HG03045 (cell line): ENCODE measurements around the gene JAML.

Experiments used
- ATAC-seq: cut with Tn5 transposase; IDR thresholded peaks from one replicate; pipeline ENCODE4 v1.9.1; 2021; ENCODE audit warnings: mild to moderate bottlenecking, moderate library complexity; ENCODE audit not compliant: unreplicated experiment

The JAML gene

DNA sequence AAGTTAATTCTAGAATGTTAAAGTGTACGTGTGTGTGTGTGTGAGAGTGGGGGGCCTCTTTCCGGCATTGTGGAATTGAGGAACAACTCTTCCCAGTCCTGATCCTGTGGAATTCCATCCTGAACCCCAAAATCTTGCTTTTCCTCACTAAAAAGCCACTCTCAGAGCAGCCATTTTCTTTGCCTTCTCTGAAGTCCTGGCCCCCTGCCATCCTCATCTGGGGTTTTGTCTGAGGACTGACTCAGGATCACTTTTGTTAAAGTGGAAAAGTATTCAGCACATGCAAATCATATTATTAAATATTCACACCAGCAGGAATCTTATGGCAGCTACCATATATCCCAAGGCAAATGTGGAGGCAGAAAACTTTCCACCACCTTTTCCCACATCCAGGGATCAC is 76.0 kb downstream of the JAML start:
- no peak for ATAC-seq

DNA sequence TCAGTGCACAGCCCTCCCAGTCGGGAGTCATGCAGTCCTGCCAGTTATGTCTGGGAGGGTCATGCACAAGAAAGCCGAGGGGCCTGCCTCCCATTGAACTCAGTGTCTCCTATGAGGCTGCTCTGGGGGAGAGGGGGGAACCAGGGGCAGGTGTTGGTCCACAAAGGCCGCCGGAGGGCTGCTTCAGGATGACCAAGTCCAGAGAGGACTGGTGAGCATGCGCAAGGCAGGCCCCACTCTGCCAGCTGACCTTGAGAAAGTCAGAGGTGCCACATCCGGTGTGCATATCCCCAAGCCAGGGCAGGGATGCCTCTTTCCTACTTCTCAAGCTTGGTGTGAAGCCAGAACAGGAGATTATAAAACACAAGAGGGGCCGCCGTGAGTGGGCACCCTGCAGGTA is 76.6 kb downstream of the JAML start:
- no peak for ATAC-seq

DNA sequence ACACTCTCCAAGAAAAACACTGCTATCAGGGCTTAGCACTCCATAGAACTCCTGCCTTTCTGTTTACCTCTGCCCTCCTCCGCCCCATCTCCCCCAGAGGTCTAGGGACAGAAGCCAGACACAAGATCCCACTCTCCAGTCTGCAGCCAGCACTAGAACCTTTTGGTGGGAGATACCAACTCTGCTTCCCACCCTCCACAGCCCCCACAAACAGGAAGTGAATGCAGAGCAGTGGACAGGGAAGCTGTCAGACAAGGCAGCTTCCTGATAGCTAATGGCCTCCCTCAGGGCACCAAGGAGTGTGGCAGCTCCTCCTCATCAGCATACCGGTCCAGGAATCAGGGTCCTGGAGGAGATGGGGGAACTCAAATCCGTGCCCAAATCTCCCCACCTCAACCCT is 77.3 kb downstream of the JAML start:
- no peak for ATAC-seq

DNA sequence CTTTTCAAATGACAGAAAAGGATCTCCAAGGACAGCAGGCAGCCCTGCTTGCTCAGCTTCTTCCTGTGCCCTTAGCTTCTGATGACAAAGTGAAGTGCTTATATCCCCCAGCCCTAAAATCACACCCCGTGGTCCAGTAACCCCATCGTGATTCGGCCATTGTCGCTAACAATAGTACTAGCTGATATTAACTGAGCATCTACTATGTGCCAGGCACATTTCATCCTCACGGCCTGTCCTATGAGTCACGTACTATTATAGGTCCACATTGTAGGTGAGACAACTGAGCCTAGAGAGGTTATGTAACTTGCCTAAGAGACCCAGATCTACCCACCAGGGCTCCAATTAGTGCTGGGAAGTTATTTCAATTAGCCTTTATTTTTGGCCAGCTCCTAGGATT is 78.3 kb downstream of the JAML start:
- ATAC-seq, result no peak

DNA sequence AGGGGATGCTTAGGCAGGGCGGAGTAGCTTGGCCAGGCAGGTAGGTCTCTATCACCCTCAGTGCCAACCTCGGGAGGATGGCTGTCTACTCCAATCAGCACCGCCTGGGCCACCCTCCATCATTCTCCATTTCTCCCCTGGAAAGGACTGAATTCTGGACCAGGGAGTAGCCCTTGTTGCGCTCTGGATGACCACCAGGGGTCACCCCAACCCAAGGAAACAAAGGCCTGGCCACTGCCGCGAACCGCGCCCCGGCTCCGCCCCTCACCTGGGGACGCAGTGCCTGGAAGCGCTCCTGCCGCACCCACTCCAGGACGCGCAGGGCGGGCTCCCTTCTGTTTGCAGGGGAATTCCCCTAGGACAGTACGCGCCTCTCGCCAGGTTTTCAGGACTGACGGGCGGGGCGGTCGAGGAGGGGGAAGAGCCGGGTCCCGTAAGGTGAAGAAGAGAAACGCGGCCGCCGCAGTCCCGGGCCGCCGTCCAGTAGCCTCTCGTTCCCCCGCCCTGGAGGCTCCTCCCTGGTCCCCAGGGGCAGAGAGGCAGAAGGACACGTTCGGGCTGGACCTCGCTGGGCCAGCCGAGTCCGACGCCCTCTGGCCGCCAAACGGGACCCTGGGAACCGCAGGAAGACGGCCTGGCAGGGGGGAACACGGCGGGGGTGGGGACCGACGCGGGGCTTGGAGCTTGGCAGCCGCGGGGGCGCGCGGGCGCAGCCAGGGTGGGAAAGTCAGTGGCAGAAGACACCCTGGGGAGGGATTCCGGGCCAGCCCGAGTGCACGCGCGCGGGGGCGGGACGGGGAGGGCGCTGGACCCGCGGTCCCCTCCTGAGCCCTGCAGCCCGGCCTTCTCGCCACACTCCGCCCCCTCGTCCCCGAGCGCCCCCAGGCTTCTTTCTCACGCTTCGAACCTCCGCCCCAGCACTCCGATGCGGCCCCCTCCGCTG is 79.3 kb downstream of the JAML start:
- ATAC-seq, result peak; percentile 78

DNA sequence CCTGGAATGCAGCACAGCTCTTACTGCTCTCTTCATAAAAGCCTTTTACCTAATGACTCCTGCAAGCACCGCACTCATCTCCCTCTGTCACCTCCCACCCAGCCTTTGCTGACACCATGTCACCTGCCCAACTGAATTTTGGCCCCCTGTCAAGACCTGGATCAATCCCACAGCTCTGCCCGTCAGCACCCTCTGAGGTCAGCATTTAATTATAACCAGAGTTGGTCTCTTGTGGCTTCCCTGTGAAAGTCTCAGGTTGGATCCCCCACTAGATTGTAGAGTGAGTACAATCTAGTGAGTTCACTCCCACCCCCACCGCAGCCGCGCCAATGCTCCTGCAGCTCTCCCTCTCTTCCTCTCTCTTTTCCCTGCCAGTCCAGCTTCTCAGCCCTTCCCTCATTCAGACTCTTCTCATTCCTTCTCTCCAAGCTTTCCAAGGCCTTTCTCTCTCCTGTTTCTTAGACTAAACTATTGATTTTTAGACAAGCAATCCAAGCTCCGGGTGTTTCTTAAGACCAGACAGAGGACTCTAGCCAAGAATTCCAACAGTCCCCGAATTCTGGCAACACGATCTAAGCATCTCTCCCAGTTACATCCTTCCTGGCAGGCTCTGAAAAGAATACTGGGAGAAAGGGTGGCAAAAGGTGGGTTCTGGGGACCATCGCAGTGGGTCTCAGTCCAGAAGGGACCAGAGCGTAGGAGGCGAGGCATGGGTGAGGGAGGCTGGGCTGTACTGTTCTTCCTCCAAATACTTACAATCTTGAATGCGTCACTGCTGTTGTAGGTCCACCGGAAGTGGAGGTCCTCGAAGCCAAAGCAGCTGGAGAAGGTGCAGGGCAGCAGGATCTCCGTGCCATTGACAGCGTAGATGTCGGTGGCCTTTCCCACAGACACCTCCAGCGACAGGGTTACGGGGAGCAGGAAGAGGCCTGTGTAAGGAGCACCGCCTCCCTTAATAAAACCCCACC is 80.2 kb downstream of the JAML start:
- ATAC-seq, result no peak
